Cardiac muscle cell (in vitro differentiated cells and primary cell): ENCODE measurements around the gene TLR3. TPM values are rescaled to one million over a fixed set of nuclear protein-coding genes. Genes with fewer than 3 reads are reported as not detected.

Experiments used
- DNase-seq, 2 donors: peaks; one replicate each; pipeline versions ENCODE4 v3.0.0 to v3.0.0-alpha.2; 2010 to 2017; ENCODE audit warnings: low read depth in 1 of 2, low spot score in 1 of 2
- H3K27ac ChIP-seq: fragments of 200-600 bp; sonication (generic); 2 replicates; pipeline ENCODE4 v1.5.1; 2016
- H3K27me3 ChIP-seq: fragments of 200-600 bp; sonication (generic); 2 replicates; pipeline ENCODE4 v1.6.0; 2016; ENCODE audit warnings: control low read depth
- H3K36me3 ChIP-seq: fragments of 200-600 bp; sonication (generic); 2 replicates; pipeline ENCODE4 v1.5.1; 2016; ENCODE audit warnings: control low read depth
- H3K4me1 ChIP-seq: fragments of 200-600 bp; sonication (generic); 2 replicates; pipeline ENCODE4 v1.8.1; 2017; ENCODE audit warnings: low read depth, mild to moderate bottlenecking, mixed run types
- H3K4me3 ChIP-seq: fragments of 200-600 bp; sonication (generic); 2 replicates; pipeline ENCODE4 v1.5.1; 2016; ENCODE audit warnings: mild to moderate bottlenecking
- H3K9me3 ChIP-seq: fragments of 200-600 bp; sonication (generic); 2 replicates; pipeline ENCODE4 v1.5.1; 2017; ENCODE audit warnings: low read depth, mild to moderate bottlenecking, control low read depth
- polyA plus RNA-seq: library from polyadenylated mRNA; unstranded; fragments of >200 nt; fragmentation: Nextera tagmentation; extraction: Ambion mirVana; gene quantifications from 2 replicates; pipeline ENCODE4 v1.2.1, GENCODE V29; 2016
- total RNA-seq: library from RNA; depleted of rRNA; stranded (reverse); fragments of >200 nt; gene quantifications from 2 replicates; pipeline ENCODE4 v1.2.3, GENCODE V29; 2016
- TF ChIP-seq, protein P1 (sequence below): IDR thresholded peaks from 2 replicates; pipeline ENCODE4 v1.5.1; 2012; ENCODE audit warnings: low read depth, mild to moderate bottlenecking, low read length

TLR3 gene
- total and polyA plus RNA-seq, 2 experiments from 2014 or later: not detected

DNA sequence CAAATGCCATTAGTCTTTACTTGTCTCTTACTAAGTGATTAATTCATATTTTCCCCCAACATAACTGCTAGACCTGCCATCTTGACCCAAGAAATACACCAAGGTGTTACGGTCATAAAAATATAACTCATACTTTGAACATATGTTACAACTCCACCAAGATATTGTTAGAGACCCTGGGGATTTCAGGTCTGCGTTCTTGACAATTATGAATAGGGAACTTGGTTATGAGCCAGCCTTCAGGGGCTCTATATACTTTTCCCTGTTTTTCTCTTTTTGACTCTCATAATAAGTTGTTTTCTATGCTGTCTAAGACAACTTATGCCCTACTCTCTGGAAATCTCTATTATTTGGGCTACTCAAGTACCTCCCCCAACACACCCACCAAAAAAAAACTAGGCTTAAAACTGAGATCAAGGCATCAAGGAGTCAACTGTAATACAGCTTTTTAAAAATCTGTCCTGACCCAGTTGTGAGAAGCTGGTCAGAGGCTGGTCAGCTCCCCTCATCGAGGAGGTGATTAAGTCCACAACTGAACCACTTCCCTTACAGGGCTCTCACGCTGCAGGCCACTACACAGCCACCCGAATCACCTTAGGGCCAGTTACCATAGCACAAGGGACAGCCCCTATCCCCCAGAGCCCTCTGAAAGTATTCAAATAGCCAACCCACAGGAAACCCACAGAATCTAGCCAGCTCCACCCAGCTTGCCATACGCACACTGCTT lies 10.5 kb upstream of the TLR3 start:
- no peak for DNase-seq
- Histone ChIP-seq H3K27ac (no peak overlapping the region), H3K9me3 (no peaks in the 10 kb centered on the region), H3K4me1 (no peaks in the 10 kb centered on the region), H3K4me3 (no peak overlapping the region), H3K36me3 (no peaks in the 10 kb centered on the region), H3K27me3 (no peaks in the 10 kb centered on the region)
- TF ChIP-seq, protein P1, sequence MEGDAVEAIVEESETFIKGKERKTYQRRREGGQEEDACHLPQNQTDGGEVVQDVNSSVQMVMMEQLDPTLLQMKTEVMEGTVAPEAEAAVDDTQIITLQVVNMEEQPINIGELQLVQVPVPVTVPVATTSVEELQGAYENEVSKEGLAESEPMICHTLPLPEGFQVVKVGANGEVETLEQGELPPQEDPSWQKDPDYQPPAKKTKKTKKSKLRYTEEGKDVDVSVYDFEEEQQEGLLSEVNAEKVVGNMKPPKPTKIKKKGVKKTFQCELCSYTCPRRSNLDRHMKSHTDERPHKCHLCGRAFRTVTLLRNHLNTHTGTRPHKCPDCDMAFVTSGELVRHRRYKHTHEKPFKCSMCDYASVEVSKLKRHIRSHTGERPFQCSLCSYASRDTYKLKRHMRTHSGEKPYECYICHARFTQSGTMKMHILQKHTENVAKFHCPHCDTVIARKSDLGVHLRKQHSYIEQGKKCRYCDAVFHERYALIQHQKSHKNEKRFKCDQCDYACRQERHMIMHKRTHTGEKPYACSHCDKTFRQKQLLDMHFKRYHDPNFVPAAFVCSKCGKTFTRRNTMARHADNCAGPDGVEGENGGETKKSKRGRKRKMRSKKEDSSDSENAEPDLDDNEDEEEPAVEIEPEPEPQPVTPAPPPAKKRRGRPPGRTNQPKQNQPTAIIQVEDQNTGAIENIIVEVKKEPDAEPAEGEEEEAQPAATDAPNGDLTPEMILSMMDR: no peak

GRCh38 chr4:186058980-186059316 lies 10.0 kb upstream of the TLR3 start:
- Histone ChIP-seq H3K27me3 (no peaks in the 10 kb centered on the region), H3K4me1 (no peaks in the 10 kb centered on the region), H3K9me3 (no peaks in the 10 kb centered on the region), H3K4me3 (no peak overlapping the region), H3K36me3 (no peaks in the 10 kb centered on the region), H3K27ac (no peak overlapping the region)
- TF ChIP-seq, protein P1: no peak
- DNase-seq: no peak

DNA sequence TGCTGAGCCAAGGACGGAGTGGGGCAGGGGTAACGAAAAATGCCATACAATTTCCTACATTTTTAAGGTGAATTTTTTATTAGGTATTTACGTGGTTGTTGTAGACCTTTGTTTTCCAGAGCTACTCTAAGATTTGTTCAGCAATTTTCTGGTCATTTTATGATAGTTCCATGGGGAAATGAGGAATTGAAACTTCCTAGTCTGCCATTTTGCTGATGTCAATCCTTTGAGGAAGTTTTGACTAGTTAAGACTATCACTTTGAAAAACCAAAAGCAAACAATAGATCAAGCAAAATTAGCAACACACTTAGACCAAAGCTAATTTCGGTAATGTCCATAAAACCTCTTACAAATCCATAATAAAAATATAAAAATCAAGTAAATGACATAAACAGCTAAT lies 7.0 kb upstream of the TLR3 start:
- Histone ChIP-seq H3K27me3 (no peaks in the 10 kb centered on the region), H3K27ac (no peak overlapping the region), H3K36me3 (no peaks in the 10 kb centered on the region), H3K4me1 (no peaks in the 10 kb centered on the region), H3K4me3 (no peak overlapping the region), H3K9me3 (no peaks in the 10 kb centered on the region)
- DNase-seq: no peak
- TF ChIP-seq, protein P1: no peak

- H3K4me1 ChIP-seq: peaks cover 12% of the 10 kb centered on the region
- H3K9me3 ChIP-seq: no peaks in the 10 kb centered on the region
- H3K36me3 ChIP-seq: no peaks in the 10 kb centered on the region
- no peak overlapping the region for H3K4me3 ChIP-seq
- TF ChIP-seq, protein P1: peak; percentile 58
- no peak overlapping the region for H3K27ac ChIP-seq
- DNase-seq: peak; percentile 59 to 71
- no peaks in the 10 kb centered on the region for H3K27me3 ChIP-seq
Measured at GRCh38 chr4:186067757-186068385, 1.1 kb upstream of the TLR3 start.

DNA sequence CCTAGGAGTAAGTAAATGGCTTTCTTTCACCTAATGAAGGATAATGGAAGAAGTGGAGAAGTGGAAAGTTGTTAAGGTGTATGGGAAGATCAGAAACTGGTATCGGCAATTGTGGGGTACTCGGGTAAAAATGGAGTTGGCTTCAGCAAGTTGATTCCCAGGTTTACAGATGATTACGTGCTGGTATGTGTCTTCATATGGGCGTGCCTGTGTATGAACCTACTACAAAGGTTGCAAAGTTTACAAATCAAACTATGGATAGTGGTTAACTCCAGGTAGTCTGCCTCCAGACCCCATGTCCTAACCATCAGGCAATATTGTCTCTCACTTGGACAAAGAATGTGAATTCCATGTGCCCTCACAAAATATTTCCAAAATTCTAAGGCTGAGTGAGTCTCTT lies 773 bp downstream of the TLR3 start:
- peaks cover 12% of the 10 kb centered on the region for H3K4me1 ChIP-seq
- no peak overlapping the region for H3K27ac ChIP-seq
- H3K36me3 ChIP-seq: no peaks in the 10 kb centered on the region
- H3K4me3 ChIP-seq: no peak overlapping the region
- DNase-seq: no peak
- no peaks in the 10 kb centered on the region for H3K27me3 ChIP-seq
- no peaks in the 10 kb centered on the region for H3K9me3 ChIP-seq
- TF ChIP-seq, protein P1: no peak
